Measurements from ENCODE around the gene THSD4. TPM values are rescaled to one million over a fixed set of nuclear protein-coding genes. Genes with fewer than 3 reads are reported as not detected.

Gene THSD4
- total RNA-seq, 1 experiment from 2014 or later = 65.4 TPM

DNA sequence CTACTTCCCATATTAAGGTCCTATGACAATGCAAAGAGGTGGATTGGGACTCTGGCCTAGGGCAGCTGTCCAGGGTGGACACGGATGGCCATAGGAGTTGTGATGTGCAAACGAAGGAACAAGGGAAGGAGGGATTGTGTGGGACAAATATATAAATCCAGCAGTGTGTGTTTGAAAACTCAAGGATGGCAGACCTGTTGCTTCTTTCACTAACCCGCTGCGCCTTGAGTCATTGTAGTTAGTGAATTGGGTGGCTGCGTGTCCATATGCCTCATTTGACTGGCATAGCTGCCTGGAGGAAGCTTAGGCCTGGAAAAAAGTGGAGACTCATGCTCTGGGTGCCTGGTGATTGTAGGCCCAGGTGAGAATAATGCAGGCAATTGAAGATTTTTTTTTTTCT is 334.7 kb downstream of the THSD4 start:
- in situ Hi-C loops (cut with HindIII; ENCODE audit: low pct_unique_long_range_greater_than_20kb, low sequenced_read_pairs) (no loop called here), intact Hi-C loops (cut with micrococcal nuclease; ENCODE audit: unreplicated experiment) (loop anchor here (2.0 to 10.0 kb wide), 4 partner anchors 165 to 555 kb away; partner anchors contain the start of genes LRRC49 and THAP10)
- POLR2A ChIA-PET = no interaction called here
- Histone ChIP-seq H3K9me3 (ENCODE audit: control insufficient read depth, insufficient read depth, low read depth, low read length) (no peaks in the 10 kb centered on the region), H3K4me1 (ENCODE audit: control insufficient read depth, insufficient read depth, low read length) (peaks cover 11% of the 10 kb centered on the region), H3K36me3 (ENCODE audit: control insufficient read depth, insufficient read depth, low read length) (no peaks in the 10 kb centered on the region), H3K27me3 (ENCODE audit: control insufficient read depth, insufficient read depth, low read length) (no peaks in the 10 kb centered on the region), H3K4me3 (ENCODE audit: low read depth in 2 of 2, low read length in 2 of 2) (no peak overlapping the region), H3K27ac (ENCODE audit: low read length) (no peak overlapping the region)
- no TSS peak for BruUV-seq (replicated peaks)
- CTCF ChIA-PET = interaction anchor here (0.6 kb wide), 1 partner anchor 829 kb away, joined by 14 read pairs; no protein-coding TSS in a partner anchor
- TF ChIP-seq CTCF (IDR thresholded peaks at IDR 0.05) = no peak
- TF ChIP-seq POLR2AphosphoS5 (IDR thresholded peaks at IDR 0.05; ENCODE audit: low read depth, low read length) = no peak
- TF ChIP-seq TCF7L2 (IDR thresholded peaks at IDR 0.05; ENCODE audit: low read depth, low read length) = no peak
- ATAC-seq (no peak), DNase-seq (ENCODE audit: low read depth, low spot score) (no peak)

- TF ChIP-seq TCF7L2 (IDR thresholded peaks at IDR 0.05; ENCODE audit: low read depth, low read length) = no peak
- TF ChIP-seq, protein P1, sequence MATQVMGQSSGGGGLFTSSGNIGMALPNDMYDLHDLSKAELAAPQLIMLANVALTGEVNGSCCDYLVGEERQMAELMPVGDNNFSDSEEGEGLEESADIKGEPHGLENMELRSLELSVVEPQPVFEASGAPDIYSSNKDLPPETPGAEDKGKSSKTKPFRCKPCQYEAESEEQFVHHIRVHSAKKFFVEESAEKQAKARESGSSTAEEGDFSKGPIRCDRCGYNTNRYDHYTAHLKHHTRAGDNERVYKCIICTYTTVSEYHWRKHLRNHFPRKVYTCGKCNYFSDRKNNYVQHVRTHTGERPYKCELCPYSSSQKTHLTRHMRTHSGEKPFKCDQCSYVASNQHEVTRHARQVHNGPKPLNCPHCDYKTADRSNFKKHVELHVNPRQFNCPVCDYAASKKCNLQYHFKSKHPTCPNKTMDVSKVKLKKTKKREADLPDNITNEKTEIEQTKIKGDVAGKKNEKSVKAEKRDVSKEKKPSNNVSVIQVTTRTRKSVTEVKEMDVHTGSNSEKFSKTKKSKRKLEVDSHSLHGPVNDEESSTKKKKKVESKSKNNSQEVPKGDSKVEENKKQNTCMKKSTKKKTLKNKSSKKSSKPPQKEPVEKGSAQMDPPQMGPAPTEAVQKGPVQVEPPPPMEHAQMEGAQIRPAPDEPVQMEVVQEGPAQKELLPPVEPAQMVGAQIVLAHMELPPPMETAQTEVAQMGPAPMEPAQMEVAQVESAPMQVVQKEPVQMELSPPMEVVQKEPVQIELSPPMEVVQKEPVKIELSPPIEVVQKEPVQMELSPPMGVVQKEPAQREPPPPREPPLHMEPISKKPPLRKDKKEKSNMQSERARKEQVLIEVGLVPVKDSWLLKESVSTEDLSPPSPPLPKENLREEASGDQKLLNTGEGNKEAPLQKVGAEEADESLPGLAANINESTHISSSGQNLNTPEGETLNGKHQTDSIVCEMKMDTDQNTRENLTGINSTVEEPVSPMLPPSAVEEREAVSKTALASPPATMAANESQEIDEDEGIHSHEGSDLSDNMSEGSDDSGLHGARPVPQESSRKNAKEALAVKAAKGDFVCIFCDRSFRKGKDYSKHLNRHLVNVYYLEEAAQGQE (IDR thresholded peaks at IDR 0.05; ENCODE audit: insufficient read depth in 1 of 2, low read depth in 2 of 2, low read length in 1 of 2) = no peak
- no peak for TF ChIP-seq POLR2AphosphoS5 (IDR thresholded peaks at IDR 0.05; ENCODE audit: low read depth, low read length)
- TF ChIP-seq SIN3A (IDR thresholded peaks at IDR 0.05; ENCODE audit: borderline replicate concordance, insufficient read depth, low read depth, low read length) = no peak
- TF ChIP-seq CTCF (IDR thresholded peaks at IDR 0.05) = no peak
- no peaks in the 10 kb centered on the region for H3K9me3 ChIP-seq (ENCODE audit: control insufficient read depth, insufficient read depth, low read depth, low read length)
- no TSS peak for BruUV-seq (replicated peaks)
- intact Hi-C loops (cut with micrococcal nuclease; ENCODE audit: unreplicated experiment) (no loop called here), in situ Hi-C loops (cut with HindIII; ENCODE audit: low pct_unique_long_range_greater_than_20kb, low sequenced_read_pairs) (no loop called here)
- ATAC-seq (no peak), DNase-seq (ENCODE audit: low read depth, low spot score) (no peak)
- CTCF ChIA-PET = no interaction called here
- H3K36me3 ChIP-seq (ENCODE audit: control insufficient read depth, insufficient read depth, low read length) = no peaks in the 10 kb centered on the region
- H3K4me3 ChIP-seq (ENCODE audit: low read depth in 2 of 2, low read length in 2 of 2) = no peak overlapping the region
- peaks cover 11% of the 10 kb centered on the region for H3K4me1 ChIP-seq (ENCODE audit: control insufficient read depth, insufficient read depth, low read length)
- H3K27ac ChIP-seq (ENCODE audit: low read length) = no peak overlapping the region
- H3K27me3 ChIP-seq (ENCODE audit: control insufficient read depth, insufficient read depth, low read length) = no peaks in the 10 kb centered on the region
- POLR2A ChIA-PET = no interaction called here
Measured at GRCh38 chr15:71451130-71451529, 335.9 kb downstream of the THSD4 start.
